Neural cell (in vitro differentiated cells): ENCODE measurements around the gene ZIC3.

Source experiments
- CTCF ChIP-seq: fragments of 450-650 bp; IDR thresholded peaks from 2 replicates; pipeline ENCODE4 v1.5.1; 2014; ENCODE audit warnings: antibody characterized with exemption, mild to moderate bottlenecking, moderate library complexity; ENCODE audit not compliant: poor library complexity, severe bottlenecking
- EP300 ChIP-seq: fragments of 450-650 bp; conservative IDR thresholded peaks from 2 replicates; pipeline ENCODE4 v1.6.1; 2014; ENCODE audit warnings: antibody characterized with exemption, mild to moderate bottlenecking, moderate library complexity; ENCODE audit not compliant: poor library complexity, severe bottlenecking
- EZH2 ChIP-seq: fragments of 200-600, 300-800 bp; shearing (Covaris generic), sonication (generic); IDR thresholded peaks from 2 replicates; pipeline ENCODE4 v1.6.1; 2014; ENCODE audit warnings: antibody characterized with exemption, low read length, borderline replicate concordance, mild to moderate bottlenecking; ENCODE audit not compliant: insufficient read depth, poor library complexity, severe bottlenecking
- MXI1 ChIP-seq: fragments of 450-650 bp; conservative IDR thresholded peaks from 2 replicates; pipeline ENCODE4 v1.6.1; 2014; ENCODE audit warnings: antibody characterized with exemption, mild to moderate bottlenecking; ENCODE audit not compliant: poor library complexity, severe bottlenecking
- RAD21 ChIP-seq: fragments of 450-650 bp; conservative IDR thresholded peaks from 2 replicates; pipeline ENCODE4 v1.6.1; 2014; ENCODE audit warnings: antibody characterized with exemption, mild to moderate bottlenecking, moderate library complexity
- REST ChIP-seq: IDR thresholded peaks from 2 replicates; pipeline ENCODE4 v1.6.1; 2012; ENCODE audit warnings: borderline replicate concordance
- SMC3 ChIP-seq: fragments of 450-650 bp; conservative IDR thresholded peaks from 2 replicates; pipeline ENCODE4 v1.6.1; 2014; ENCODE audit warnings: antibody characterized with exemption, mild to moderate bottlenecking, moderate library complexity; ENCODE audit not compliant: poor library complexity
- TAF1 ChIP-seq: IDR thresholded peaks from 2 replicates; pipeline ENCODE4 v1.6.1; 2012; ENCODE audit warnings: low read depth

- no peak for TF ChIP-seq CTCF
- no peak for TF ChIP-seq SMC3
- TF ChIP-seq REST = no peak
- no peak for TF ChIP-seq MXI1
- TF ChIP-seq EZH2 = no peak
- TF ChIP-seq EP300 = no peak
- TF ChIP-seq TAF1 = no peak
- no peak for TF ChIP-seq RAD21
These were observed 15.9 kb upstream of the ZIC3 start for GRCh38 chrX:137549851-137550664.
